ENCODE results near the gene TBC1D23. TPM values are rescaled to one million over a fixed set of nuclear protein-coding genes. Genes with fewer than 3 reads are reported as not detected.

TBC1D23 gene
- polyA plus RNA-seq, 3 donors = 10.2 to 22.7 (median 12.2) TPM

DNA sequence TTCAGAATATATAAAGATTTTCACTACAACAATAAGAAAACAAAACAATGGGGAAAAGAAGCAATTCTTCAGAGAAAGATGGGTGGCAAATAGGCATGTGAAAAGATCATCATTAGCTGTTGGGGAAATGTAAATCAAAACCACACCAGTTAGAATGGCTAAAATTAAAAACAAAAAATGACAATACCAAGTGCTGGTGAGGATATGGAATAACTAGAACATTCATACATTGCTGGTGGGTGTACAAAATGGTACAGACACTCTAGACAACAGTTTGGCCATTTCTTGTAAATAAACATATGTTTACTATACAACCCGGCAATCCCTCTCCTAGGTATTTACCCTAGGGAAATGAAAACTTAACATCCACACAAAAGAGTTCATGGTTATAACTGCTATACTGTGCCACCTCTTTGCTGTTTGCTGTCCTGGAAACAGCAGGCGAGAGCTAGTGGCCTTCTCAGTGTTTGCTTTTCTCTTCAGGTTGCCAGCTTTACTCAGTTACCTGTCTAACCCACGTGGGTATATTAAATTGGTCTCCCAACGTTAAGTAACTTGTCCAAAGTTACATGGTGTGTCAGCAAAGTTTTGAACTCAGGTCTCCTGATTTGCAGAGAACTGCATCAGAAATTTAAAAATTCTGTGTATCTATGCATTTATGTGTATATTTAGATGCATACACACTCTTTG, 69.2 kb downstream of the TBC1D23 start:
- peaks cover 11% of the 10 kb centered on the region for H3K4me1 Mint-ChIP-seq
- no peak overlapping the region for H3K27ac Mint-ChIP-seq
- Histone ChIP-seq H2AFZ (ENCODE audit: insufficient read depth, low read depth, low read length, poor library complexity, severe bottlenecking) (no peak overlapping the region), H3K4me2 (replicated peaks; ENCODE audit: extremely low read depth, low read length, poor library complexity, severe bottlenecking) (no peak overlapping the region), H3K27me3 (ENCODE audit: control insufficient read depth in 2 of 2, insufficient read depth in 2 of 2, low read length in 2 of 2) (no peaks in the 10 kb centered on the region), H3K9me3 (replicated peaks in 1 of 2; ENCODE audit: control insufficient read depth in 1 of 2, insufficient read depth in 1 of 2, low read length in 2 of 2) (no peaks in the 10 kb centered on the region), H3K79me2 (ENCODE audit: insufficient read depth, low read length) (no peaks in the 10 kb centered on the region), H3K36me3 (replicated peaks in 1 of 2; ENCODE audit: control insufficient read depth in 1 of 2, insufficient read depth in 2 of 2, low read length in 2 of 2) (peaks cover 9 to 26% of the 10 kb centered on the region in 2 donors), H3K4me1 (ENCODE audit: control insufficient read depth in 1 of 2, insufficient read depth in 2 of 2, low read length in 2 of 2) (peaks cover 5 to 7% of the 10 kb centered on the region in 2 donors), H3K9ac (ENCODE audit: insufficient read depth, low read length, poor library complexity, severe bottlenecking) (no peak overlapping the region), H3K27ac (ENCODE audit: low read depth in 1 of 2, low read length in 2 of 2) (no peak overlapping the region), H4K20me1 (ENCODE audit: insufficient read depth, low read length) (no peaks in the 10 kb centered on the region), H3K4me3 (replicated peaks in 1 of 3; ENCODE audit: low read depth in 2 of 3, low read length in 3 of 3) (no peak overlapping the region)
- no peak for DNase-seq
- peaks cover 0 to 2% (median 2%) of the 10 kb centered on the region in 3 donors for H3K27me3 Mint-ChIP-seq (ENCODE audit: low read depth in 3 of 3)
- intact Hi-C loops (cut with micrococcal nuclease) = no loop called here
- TF ChIP-seq, protein P1, sequence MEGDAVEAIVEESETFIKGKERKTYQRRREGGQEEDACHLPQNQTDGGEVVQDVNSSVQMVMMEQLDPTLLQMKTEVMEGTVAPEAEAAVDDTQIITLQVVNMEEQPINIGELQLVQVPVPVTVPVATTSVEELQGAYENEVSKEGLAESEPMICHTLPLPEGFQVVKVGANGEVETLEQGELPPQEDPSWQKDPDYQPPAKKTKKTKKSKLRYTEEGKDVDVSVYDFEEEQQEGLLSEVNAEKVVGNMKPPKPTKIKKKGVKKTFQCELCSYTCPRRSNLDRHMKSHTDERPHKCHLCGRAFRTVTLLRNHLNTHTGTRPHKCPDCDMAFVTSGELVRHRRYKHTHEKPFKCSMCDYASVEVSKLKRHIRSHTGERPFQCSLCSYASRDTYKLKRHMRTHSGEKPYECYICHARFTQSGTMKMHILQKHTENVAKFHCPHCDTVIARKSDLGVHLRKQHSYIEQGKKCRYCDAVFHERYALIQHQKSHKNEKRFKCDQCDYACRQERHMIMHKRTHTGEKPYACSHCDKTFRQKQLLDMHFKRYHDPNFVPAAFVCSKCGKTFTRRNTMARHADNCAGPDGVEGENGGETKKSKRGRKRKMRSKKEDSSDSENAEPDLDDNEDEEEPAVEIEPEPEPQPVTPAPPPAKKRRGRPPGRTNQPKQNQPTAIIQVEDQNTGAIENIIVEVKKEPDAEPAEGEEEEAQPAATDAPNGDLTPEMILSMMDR (IDR thresholded peaks at IDR 0.05) = no peak
- H3K9me3 Mint-ChIP-seq = peaks cover 0 to 11% (median 4%) of the 10 kb centered on the region in 7 donors
- H3K36me3 Mint-ChIP-seq = peaks cover 19 to 20% of the 10 kb centered on the region in 2 donors
- WGBS (ENCODE audit: insufficient coverage) = 100% methylated on average over 1 of the region's 4 CpGs
- no peak overlapping the region for H3K4me3 Mint-ChIP-seq

DNA sequence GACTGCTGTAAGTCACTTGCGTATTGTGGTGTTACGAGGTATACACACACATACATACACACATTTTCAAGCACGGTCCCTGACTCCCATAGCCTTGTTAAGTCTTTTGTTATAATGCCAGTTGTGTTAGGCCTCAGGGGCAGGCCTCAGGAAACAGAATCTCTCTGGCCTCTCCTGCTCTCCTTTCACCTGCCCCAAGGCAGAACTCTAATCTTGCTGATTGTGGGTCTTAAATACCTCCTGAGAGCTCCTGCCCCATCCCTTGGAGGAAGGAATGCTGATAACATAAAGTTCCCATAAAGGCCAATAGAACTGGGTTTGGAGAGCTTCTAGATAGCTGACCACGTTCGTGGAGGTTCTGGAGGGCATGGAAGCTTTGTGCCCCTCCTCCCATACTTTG, 69.9 kb downstream of the TBC1D23 start:
- TF ChIP-seq, protein P1 (IDR thresholded peaks at IDR 0.05) = no peak
- Histone ChIP-seq H3K4me1 (ENCODE audit: control insufficient read depth in 1 of 2, insufficient read depth in 2 of 2, low read length in 2 of 2) (peaks cover 11 to 14% of the 10 kb centered on the region in 2 donors), H3K27ac (ENCODE audit: low read depth in 1 of 2, low read length in 2 of 2) (no peak overlapping the region), H2AFZ (ENCODE audit: insufficient read depth, low read depth, low read length, poor library complexity, severe bottlenecking) (no peak overlapping the region), H3K79me2 (ENCODE audit: insufficient read depth, low read length) (no peaks in the 10 kb centered on the region), H3K4me3 (replicated peaks in 1 of 3; ENCODE audit: low read depth in 2 of 3, low read length in 3 of 3) (no peak overlapping the region), H3K4me2 (replicated peaks; ENCODE audit: extremely low read depth, low read length, poor library complexity, severe bottlenecking) (no peak overlapping the region), H3K27me3 (ENCODE audit: control insufficient read depth in 2 of 2, insufficient read depth in 2 of 2, low read length in 2 of 2) (no peaks in the 10 kb centered on the region), H3K36me3 (replicated peaks in 1 of 2; ENCODE audit: control insufficient read depth in 1 of 2, insufficient read depth in 2 of 2, low read length in 2 of 2) (peaks cover 3 to 19% of the 10 kb centered on the region in 2 donors), H3K9ac (ENCODE audit: insufficient read depth, low read length, poor library complexity, severe bottlenecking) (no peak overlapping the region), H4K20me1 (ENCODE audit: insufficient read depth, low read length) (no peaks in the 10 kb centered on the region), H3K9me3 (replicated peaks in 1 of 2; ENCODE audit: control insufficient read depth in 1 of 2, insufficient read depth in 1 of 2, low read length in 2 of 2) (no peaks in the 10 kb centered on the region)
- WGBS (ENCODE audit: insufficient coverage) = 100% methylated on average over 2 of the region's 5 CpGs
- H3K4me3 Mint-ChIP-seq = no peak overlapping the region
- intact Hi-C loops (cut with micrococcal nuclease) = no loop called here
- peak overlapping the region in 1 of 7 donors; percentile 13 for H3K27ac Mint-ChIP-seq
- H3K27me3 Mint-ChIP-seq (ENCODE audit: low read depth in 3 of 3) = peaks cover 0 to 2% (median 2%) of the 10 kb centered on the region in 3 donors
- no peak for DNase-seq
- H3K36me3 Mint-ChIP-seq = peaks cover 14 to 18% of the 10 kb centered on the region in 2 donors
- peaks cover 0 to 11% (median 4%) of the 10 kb centered on the region in 7 donors for H3K9me3 Mint-ChIP-seq
- H3K4me1 Mint-ChIP-seq = peaks cover 18% of the 10 kb centered on the region

All from CD14-positive monocyte (primary cell).